ENCODE measurements around the gene NPHS1.

Gene NPHS1

DNA sequence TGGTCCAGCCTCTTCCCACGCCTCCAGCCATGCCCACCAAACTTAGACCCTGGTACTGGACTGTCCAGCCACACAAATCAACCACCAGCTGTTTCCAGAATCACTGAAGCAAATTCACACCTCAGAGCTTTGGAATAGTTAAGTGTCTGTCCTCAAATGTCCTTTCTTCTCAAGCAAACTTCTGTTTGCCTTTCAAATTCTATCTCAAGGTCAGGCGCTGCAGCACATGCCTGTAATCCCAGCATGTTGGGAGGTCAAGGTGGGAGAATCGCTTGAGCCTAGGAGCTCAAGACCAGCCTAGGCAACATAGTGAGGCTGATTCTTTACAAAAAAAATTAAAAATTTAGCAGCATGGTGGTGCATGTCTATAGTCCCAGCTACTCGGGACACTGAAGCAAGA is 20.2 kb downstream of the NPHS1 start:
- CTCF ChIA-PET, result interaction anchor here (1.3 kb wide), 1 partner anchor 50 kb away, joined by 4 read pairs; no protein-coding TSS in a partner anchor
- no peak for DNase-seq
- H3K9me3 ChIP-seq (ENCODE audit: control extremely low read depth in 1 of 5, control insufficient read depth in 4 of 5, insufficient read depth in 2 of 5, low read depth in 1 of 5, low read length in 4 of 5), result no peaks in the 10 kb centered on the region
- H3K4me1 ChIP-seq (ENCODE audit: control extremely low read depth in 1 of 4, control insufficient read depth in 4 of 4, insufficient read depth in 4 of 4, low read length in 3 of 4), result no peaks in the 10 kb centered on the region
- peaks cover 0 to 30% (median 8%) of the 10 kb centered on the region in 5 experiments for H3K27me3 ChIP-seq (replicated peaks in 2 of 5; ENCODE audit: control insufficient read depth in 4 of 5, insufficient read depth in 5 of 5, low read length in 4 of 5)
- H3K27ac ChIP-seq (ENCODE audit: insufficient read depth in 1 of 2, low read depth in 1 of 2, low read length in 2 of 2, poor library complexity in 1 of 2, severe bottlenecking in 2 of 2), result no peak overlapping the region
- POLR2A ChIA-PET, result no interaction called here
- 91% methylated on average over 4 of the region's 4 CpGs for WGBS (ENCODE audit: insufficient coverage)
- no peak overlapping the region for H3K4me3 ChIP-seq (ENCODE audit: control insufficient read depth in 1 of 7, extremely low read depth in 1 of 7, insufficient read depth in 4 of 7, low read depth in 2 of 7, low read length in 6 of 7)
- no peaks in the 10 kb centered on the region for H3K36me3 ChIP-seq (ENCODE audit: control insufficient read depth in 4 of 4, insufficient read depth in 4 of 4, low read length in 3 of 4)

DNA sequence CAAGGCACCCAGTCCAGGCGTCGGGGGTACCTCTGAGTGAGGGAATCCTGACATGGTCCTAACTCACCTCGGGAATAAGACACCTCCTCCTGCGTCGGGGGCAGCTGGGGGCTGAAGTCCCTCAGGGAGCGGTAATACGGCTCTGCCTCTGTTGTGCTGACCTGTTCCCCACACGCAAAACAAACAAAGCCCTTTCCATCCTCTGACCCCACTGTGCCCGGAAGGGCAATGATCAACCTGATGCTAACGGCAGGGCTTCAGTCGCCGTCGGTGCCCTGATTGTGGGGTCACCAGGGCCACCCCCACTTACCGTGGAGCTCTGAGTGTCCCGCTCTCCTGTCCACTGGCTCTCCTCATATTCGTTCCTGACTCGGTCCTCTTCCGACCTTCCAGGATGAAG is 21.3 kb downstream of the NPHS1 start:
- POLR2A ChIA-PET, result no interaction called here
- Histone ChIP-seq H3K27me3 (replicated peaks in 2 of 5; ENCODE audit: control insufficient read depth in 4 of 5, insufficient read depth in 5 of 5, low read length in 4 of 5) (peaks cover 0 to 26% (median 8%) of the 10 kb centered on the region in 5 experiments), H3K36me3 (ENCODE audit: control insufficient read depth in 4 of 4, insufficient read depth in 4 of 4, low read length in 3 of 4) (no peaks in the 10 kb centered on the region), H3K27ac (ENCODE audit: insufficient read depth in 1 of 2, low read depth in 1 of 2, low read length in 2 of 2, poor library complexity in 1 of 2, severe bottlenecking in 2 of 2) (no peak overlapping the region), H3K9me3 (ENCODE audit: control extremely low read depth in 1 of 5, control insufficient read depth in 4 of 5, insufficient read depth in 2 of 5, low read depth in 1 of 5, low read length in 4 of 5) (no peaks in the 10 kb centered on the region), H3K4me1 (ENCODE audit: control extremely low read depth in 1 of 4, control insufficient read depth in 4 of 4, insufficient read depth in 4 of 4, low read length in 3 of 4) (no peaks in the 10 kb centered on the region), H3K4me3 (ENCODE audit: control insufficient read depth in 1 of 7, extremely low read depth in 1 of 7, insufficient read depth in 4 of 7, low read depth in 2 of 7, low read length in 6 of 7) (no peak overlapping the region)
- DNase-seq, result no peak
- CTCF ChIA-PET, result no interaction called here
- 87% methylated on average over 11 of the region's 18 CpGs for WGBS (ENCODE audit: insufficient coverage)

DNA sequence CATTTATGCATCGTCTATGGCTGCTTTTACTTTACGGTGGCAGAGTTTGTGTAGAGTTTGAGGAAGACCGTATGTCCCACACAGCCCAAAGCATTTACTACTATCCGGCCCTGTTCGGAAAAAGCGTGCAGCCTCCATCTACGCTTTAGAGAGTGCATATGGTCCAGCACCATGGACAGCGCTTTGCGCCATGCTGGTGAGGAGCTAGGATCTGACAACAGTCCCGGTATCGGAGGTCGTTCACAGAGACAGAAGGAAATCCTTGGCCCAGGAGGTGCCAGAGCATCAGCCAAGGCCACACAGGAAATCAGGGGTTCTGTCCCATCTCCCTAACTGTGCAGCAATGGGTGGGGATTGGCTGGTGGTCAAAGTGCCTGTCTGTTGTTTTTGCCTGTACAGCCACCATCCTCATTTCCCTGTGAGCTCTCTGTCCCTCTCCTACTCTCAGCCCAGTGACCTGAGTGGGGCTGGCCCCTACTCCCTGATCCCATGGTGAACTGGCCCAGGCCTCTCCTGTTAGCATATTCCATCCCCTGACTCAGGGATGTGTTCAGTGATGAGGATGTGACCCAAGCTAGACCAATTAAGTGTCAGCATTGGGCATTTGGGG is 23.5 kb downstream of the NPHS1 start:
- H3K4me1 ChIP-seq (ENCODE audit: control extremely low read depth in 1 of 4, control insufficient read depth in 4 of 4, insufficient read depth in 4 of 4, low read length in 3 of 4), result no peaks in the 10 kb centered on the region
- H3K27me3 ChIP-seq (replicated peaks in 2 of 5; ENCODE audit: control insufficient read depth in 4 of 5, insufficient read depth in 5 of 5, low read length in 4 of 5), result peaks cover 0 to 19% (median 4%) of the 10 kb centered on the region in 5 experiments
- 14% methylated on average over 11 of the region's 12 CpGs for WGBS (ENCODE audit: insufficient coverage)
- H3K9me3 ChIP-seq (ENCODE audit: control extremely low read depth in 1 of 5, control insufficient read depth in 4 of 5, insufficient read depth in 2 of 5, low read depth in 1 of 5, low read length in 4 of 5), result no peaks in the 10 kb centered on the region
- no peaks in the 10 kb centered on the region for H3K36me3 ChIP-seq (ENCODE audit: control insufficient read depth in 4 of 4, insufficient read depth in 4 of 4, low read length in 3 of 4)
- no peak overlapping the region for H3K4me3 ChIP-seq (ENCODE audit: control insufficient read depth in 1 of 7, extremely low read depth in 1 of 7, insufficient read depth in 4 of 7, low read depth in 2 of 7, low read length in 6 of 7)
- ChIA-PET CTCF (interaction anchor here (0.8 to 1.0 kb wide), 2 partner anchors 9 to 10 kb away, joined by 3 to 4 read pairs; no protein-coding TSS in a partner anchor), POLR2A (no interaction called here)
- peak; percentile 61 to 85 (median 78) for DNase-seq
- H3K27ac ChIP-seq (ENCODE audit: insufficient read depth in 1 of 2, low read depth in 1 of 2, low read length in 2 of 2, poor library complexity in 1 of 2, severe bottlenecking in 2 of 2), result no peak overlapping the region

DNA sequence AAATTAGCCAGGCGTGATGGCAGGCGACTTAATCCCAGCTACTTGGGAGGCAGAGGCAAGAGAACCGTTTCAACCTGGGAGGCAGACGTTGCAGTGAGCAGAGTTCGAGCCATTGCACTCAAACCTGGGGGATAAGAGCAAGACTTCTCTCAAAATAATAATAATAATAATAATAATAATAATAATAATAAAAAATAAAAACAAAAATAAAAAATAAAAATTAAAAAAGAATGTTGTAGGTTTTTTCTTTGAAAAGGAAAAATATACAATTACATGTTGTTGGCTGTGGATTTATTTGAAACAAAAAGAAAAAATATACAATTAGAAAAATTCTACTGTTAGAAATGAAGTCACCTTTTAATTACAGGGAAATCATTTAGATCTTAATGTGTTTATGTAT is 28.2 kb downstream of the NPHS1 start:
- Histone ChIP-seq H3K36me3 (ENCODE audit: control insufficient read depth in 4 of 4, insufficient read depth in 4 of 4, low read length in 3 of 4) (no peaks in the 10 kb centered on the region), H3K27ac (ENCODE audit: insufficient read depth in 1 of 2, low read depth in 1 of 2, low read length in 2 of 2, poor library complexity in 1 of 2, severe bottlenecking in 2 of 2) (no peak overlapping the region), H3K4me3 (ENCODE audit: control insufficient read depth in 1 of 7, extremely low read depth in 1 of 7, insufficient read depth in 4 of 7, low read depth in 2 of 7, low read length in 6 of 7) (no peak overlapping the region), H3K9me3 (ENCODE audit: control extremely low read depth in 1 of 5, control insufficient read depth in 4 of 5, insufficient read depth in 2 of 5, low read depth in 1 of 5, low read length in 4 of 5) (no peaks in the 10 kb centered on the region), H3K27me3 (replicated peaks in 2 of 5; ENCODE audit: control insufficient read depth in 4 of 5, insufficient read depth in 5 of 5, low read length in 4 of 5) (peaks cover 0 to 9% (median 0%) of the 10 kb centered on the region in 5 experiments), H3K4me1 (ENCODE audit: control extremely low read depth in 1 of 4, control insufficient read depth in 4 of 4, insufficient read depth in 4 of 4, low read length in 3 of 4) (peaks cover 0 to 7% (median 0%) of the 10 kb centered on the region in 4 experiments)
- WGBS (ENCODE audit: insufficient coverage), result 100% methylated on average over 3 of the region's 5 CpGs
- ChIA-PET POLR2A (no interaction called here), CTCF (no interaction called here)
- DNase-seq, result no peak

DNA sequence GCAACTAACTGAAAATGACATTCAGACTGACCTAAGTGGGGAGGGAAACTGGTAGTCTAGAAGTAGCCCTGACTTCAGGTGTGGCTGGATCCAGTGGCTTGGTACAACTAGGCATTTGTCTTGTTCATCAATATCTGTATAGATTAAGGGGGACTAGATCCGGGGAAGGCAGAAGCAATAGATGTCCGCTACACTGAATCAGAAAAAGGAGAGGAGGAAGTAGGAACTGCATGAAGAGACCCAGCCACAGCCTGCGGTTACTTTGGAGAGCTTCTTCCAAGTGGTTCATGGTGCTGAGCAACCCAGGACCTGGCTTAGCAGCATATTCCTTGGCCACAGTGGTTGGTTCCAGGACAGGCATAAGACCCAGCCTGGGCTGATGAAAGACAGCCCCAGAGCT is 29.7 kb downstream of the NPHS1 start:
- ChIA-PET CTCF (no interaction called here), POLR2A (interaction anchor here (0.6 kb wide), 1 partner anchor 130 kb away, joined by 3 read pairs; no protein-coding TSS in a partner anchor)
- Histone ChIP-seq H3K27ac (ENCODE audit: insufficient read depth in 1 of 2, low read depth in 1 of 2, low read length in 2 of 2, poor library complexity in 1 of 2, severe bottlenecking in 2 of 2) (no peak overlapping the region), H3K36me3 (ENCODE audit: control insufficient read depth in 4 of 4, insufficient read depth in 4 of 4, low read length in 3 of 4) (no peaks in the 10 kb centered on the region), H3K27me3 (replicated peaks in 2 of 5; ENCODE audit: control insufficient read depth in 4 of 5, insufficient read depth in 5 of 5, low read length in 4 of 5) (peaks cover 0 to 17% (median 2%) of the 10 kb centered on the region in 5 experiments), H3K4me3 (ENCODE audit: control insufficient read depth in 1 of 7, extremely low read depth in 1 of 7, insufficient read depth in 4 of 7, low read depth in 2 of 7, low read length in 6 of 7) (no peak overlapping the region), H3K4me1 (ENCODE audit: control extremely low read depth in 1 of 4, control insufficient read depth in 4 of 4, insufficient read depth in 4 of 4, low read length in 3 of 4) (peaks cover 0 to 7% (median 0%) of the 10 kb centered on the region in 4 experiments), H3K9me3 (ENCODE audit: control extremely low read depth in 1 of 5, control insufficient read depth in 4 of 5, insufficient read depth in 2 of 5, low read depth in 1 of 5, low read length in 4 of 5) (no peaks in the 10 kb centered on the region)
- peak in 2 of 3 donors; percentile 46 to 55 for DNase-seq
- 60% methylated on average over 1 of the region's 3 CpGs for WGBS (ENCODE audit: insufficient coverage)

DNA sequence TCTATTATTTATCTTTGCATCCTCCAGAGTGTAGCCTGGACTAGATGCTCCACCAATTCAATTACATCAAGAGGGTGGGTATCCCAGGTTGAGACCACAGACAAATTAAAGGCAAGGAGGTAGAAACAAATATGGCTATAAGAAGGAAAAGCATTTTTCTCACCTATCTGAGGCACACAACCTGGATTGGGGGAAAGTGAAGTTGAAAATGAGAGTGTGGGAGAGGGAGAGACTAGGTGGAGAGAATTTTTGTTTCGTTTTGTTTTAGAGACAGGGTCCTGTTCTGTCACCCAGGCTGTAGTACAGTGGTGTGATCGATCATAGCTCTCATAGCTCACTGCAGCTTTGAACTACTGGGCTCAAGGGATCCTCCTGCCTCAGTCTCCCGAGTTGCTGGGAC is 33.9 kb downstream of the NPHS1 start:
- DNase-seq, result no peak
- ChIA-PET CTCF (interaction anchor here (0.6 to 2.3 kb wide), 4 partner anchors 11 to 132 kb away, joined by 3 to 4 read pairs (median 3); no protein-coding TSS in a partner anchor), POLR2A (no interaction called here)
- Histone ChIP-seq H3K27ac (ENCODE audit: insufficient read depth in 1 of 2, low read depth in 1 of 2, low read length in 2 of 2, poor library complexity in 1 of 2, severe bottlenecking in 2 of 2) (no peak overlapping the region), H3K4me1 (ENCODE audit: control extremely low read depth in 1 of 4, control insufficient read depth in 4 of 4, insufficient read depth in 4 of 4, low read length in 3 of 4) (peaks cover 0 to 7% (median 0%) of the 10 kb centered on the region in 4 experiments), H3K27me3 (replicated peaks in 2 of 5; ENCODE audit: control insufficient read depth in 4 of 5, insufficient read depth in 5 of 5, low read length in 4 of 5) (peaks cover 0 to 17% (median 3%) of the 10 kb centered on the region in 5 experiments), H3K9me3 (ENCODE audit: control extremely low read depth in 1 of 5, control insufficient read depth in 4 of 5, insufficient read depth in 2 of 5, low read depth in 1 of 5, low read length in 4 of 5) (no peaks in the 10 kb centered on the region), H3K36me3 (ENCODE audit: control insufficient read depth in 4 of 4, insufficient read depth in 4 of 4, low read length in 3 of 4) (no peaks in the 10 kb centered on the region), H3K4me3 (ENCODE audit: control insufficient read depth in 1 of 7, extremely low read depth in 1 of 7, insufficient read depth in 4 of 7, low read depth in 2 of 7, low read length in 6 of 7) (no peak overlapping the region)
- WGBS (ENCODE audit: insufficient coverage), result 100% methylated on average over 1 of the region's 3 CpGs

DNA sequence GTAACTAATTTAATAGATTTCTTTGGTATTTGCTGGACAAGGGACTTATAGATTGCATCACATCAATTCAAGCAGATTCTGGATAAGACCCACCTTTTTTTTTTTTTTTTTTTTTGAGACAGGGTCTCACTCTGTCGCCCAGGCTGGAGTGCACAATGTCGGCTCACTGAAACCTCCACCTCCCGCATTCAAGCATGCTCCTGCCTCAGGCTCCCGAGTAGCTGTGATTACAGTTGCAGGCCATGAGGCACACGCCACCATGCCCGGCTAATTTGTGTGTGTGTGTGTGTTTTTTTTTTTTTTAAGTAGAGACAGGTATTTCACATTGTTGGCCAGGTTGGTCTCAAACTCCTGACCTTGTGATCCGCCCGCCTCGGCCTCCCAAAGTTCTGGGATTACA is 35.5 kb downstream of the NPHS1 start:
- POLR2A ChIA-PET, result interaction anchor here (0.6 kb wide), 1 partner anchor 85 kb away, joined by 4 read pairs; no protein-coding TSS in a partner anchor
- Histone ChIP-seq H3K4me3 (ENCODE audit: control insufficient read depth in 1 of 7, extremely low read depth in 1 of 7, insufficient read depth in 4 of 7, low read depth in 2 of 7, low read length in 6 of 7) (no peak overlapping the region), H3K27me3 (replicated peaks in 2 of 5; ENCODE audit: control insufficient read depth in 4 of 5, insufficient read depth in 5 of 5, low read length in 4 of 5) (peaks cover 0 to 26% (median 3%) of the 10 kb centered on the region in 5 experiments), H3K9me3 (ENCODE audit: control extremely low read depth in 1 of 5, control insufficient read depth in 4 of 5, insufficient read depth in 2 of 5, low read depth in 1 of 5, low read length in 4 of 5) (no peaks in the 10 kb centered on the region), H3K27ac (ENCODE audit: insufficient read depth in 1 of 2, low read depth in 1 of 2, low read length in 2 of 2, poor library complexity in 1 of 2, severe bottlenecking in 2 of 2) (no peak overlapping the region), H3K4me1 (ENCODE audit: control extremely low read depth in 1 of 4, control insufficient read depth in 4 of 4, insufficient read depth in 4 of 4, low read length in 3 of 4) (peaks cover 0 to 7% (median 0%) of the 10 kb centered on the region in 4 experiments), H3K36me3 (ENCODE audit: control insufficient read depth in 4 of 4, insufficient read depth in 4 of 4, low read length in 3 of 4) (no peaks in the 10 kb centered on the region)
- WGBS (ENCODE audit: insufficient coverage), result 100% methylated on average over 4 of the region's 9 CpGs
- CTCF ChIA-PET, result no interaction called here
- no peak for DNase-seq
